Breast epithelium (tissue), 4 donors: ENCODE measurements around the gene SLC15A1. TPM values are rescaled to one million over a fixed set of nuclear protein-coding genes. Genes with fewer than 3 reads are reported as not detected.

Source experiments
- DNase-seq, 2 donors: peaks; one replicate each; pipeline ENCODE4 v3.0.0-alpha.2; 2019; ENCODE audit warnings: low spot score in 2 of 2
- H3K27ac ChIP-seq, 2 donors: fragments of 200-600 bp; sonication (generic) in 1 of 2; one replicate each; pipeline ENCODE4 v1.5.1; 2016 to 2019; ENCODE audit warnings: mild to moderate bottlenecking in 1 of 2
- H3K27me3 ChIP-seq, 2 donors: fragments of 200-600 bp; sonication (generic) in 1 of 2; one replicate each; pipeline versions ENCODE4 v1.5.1 to v1.6.0; 2017 to 2019; ENCODE audit warnings: control low read depth in 1 of 2, mild to moderate bottlenecking in 1 of 2
- H3K36me3 ChIP-seq: fragments of 200-600 bp; one replicate; pipeline ENCODE4 v1.5.1; 2019
- H3K4me1 ChIP-seq, 2 donors: fragments of 200-600 bp; sonication (generic); one replicate each; pipeline ENCODE4 v1.5.1; 2016 to 2019; ENCODE audit warnings: control low read depth in 1 of 2
- H3K4me3 ChIP-seq, 3 donors: fragments of 200-600 bp; sonication (generic); 1 replicate in 2 of 3; 2 replicates in 1 of 3; pipeline ENCODE4 v1.5.1; 2016 to 2019; ENCODE audit warnings: mild to moderate bottlenecking in 3 of 3, moderate library complexity in 2 of 3
- H3K9me3 ChIP-seq, 2 donors: fragments of 200-600 bp; sonication (generic) in 1 of 2; one replicate each; pipeline ENCODE4 v1.5.1; 2016 to 2019; ENCODE audit warnings: control low read depth in 1 of 2
- CTCF ChIP-seq, 3 donors: fragments of 450-650 bp; IDR thresholded peaks; one replicate each; pipeline ENCODE4 v1.5.1; 2016 to 2017; ENCODE audit warnings: antibody characterized with exemption in 3 of 3, mild to moderate bottlenecking in 3 of 3, moderate library complexity in 3 of 3
- POLR2A ChIP-seq: fragments of 450-650 bp; IDR thresholded peaks from one replicate; pipeline ENCODE4 v1.6.1; 2016; ENCODE audit warnings: antibody characterized with exemption, mild to moderate bottlenecking, moderate library complexity
- POLR2AphosphoS5 ChIP-seq, 3 donors: sonication (generic); formaldehyde crosslinking; IDR thresholded peaks; one replicate each; pipeline ENCODE4 v1.6.1; 2017; ENCODE audit warnings: antibody characterized with exemption in 3 of 3
- intact Hi-C: fragments of 100-400 bp; cut with DNase I; formaldehyde crosslinking; loops from one replicate; pipeline ENCODE4 v1.15.1; 2023; ENCODE audit warnings: low total_unique reads
- total RNA-seq, 3 donors: library from RNA; depleted of rRNA; stranded (reverse); fragments of >200 nt; gene quantifications; one replicate each; pipeline ENCODE4 v1.1.0, GENCODE V29; 2016

SLC15A1 gene
- total RNA-seq, 3 donors from 2014 or later, result 1.3 TPM; not detected in 2

GRCh38 chr13:98792785-98793495 is 40.5 kb upstream of the SLC15A1 start:
- no peak for DNase-seq
- H3K4me1 ChIP-seq, result no peaks in the 10 kb centered on the region
- H3K27ac ChIP-seq, result no peak overlapping the region
- H3K9me3 ChIP-seq, result no peaks in the 10 kb centered on the region
- H3K36me3 ChIP-seq, result no peaks in the 10 kb centered on the region
- intact Hi-C loops, result no loop called here
- TF ChIP-seq CTCF (IDR thresholded peaks at IDR 0.05) (no peak), POLR2AphosphoS5 (IDR thresholded peaks at IDR 0.05) (no peak), POLR2A (no peak)
- no peaks in the 10 kb centered on the region for H3K27me3 ChIP-seq
- no peak overlapping the region for H3K4me3 ChIP-seq

GRCh38 chr13:98792321-98792720 is 39.8 kb upstream of the SLC15A1 start:
- no peaks in the 10 kb centered on the region for H3K4me1 ChIP-seq
- no peak overlapping the region for H3K27ac ChIP-seq
- DNase-seq, result no peak
- H3K9me3 ChIP-seq, result no peaks in the 10 kb centered on the region
- no peaks in the 10 kb centered on the region for H3K36me3 ChIP-seq
- TF ChIP-seq POLR2AphosphoS5 (IDR thresholded peaks at IDR 0.05) (no peak), POLR2A (no peak), CTCF (IDR thresholded peaks at IDR 0.05) (no peak)
- no peak overlapping the region for H3K4me3 ChIP-seq
- no peaks in the 10 kb centered on the region for H3K27me3 ChIP-seq
- intact Hi-C loops, result no loop called here

GRCh38 chr13:98791611-98792010 is 39.1 kb upstream of the SLC15A1 start:
- Histone ChIP-seq H3K27ac (no peak overlapping the region), H3K9me3 (no peaks in the 10 kb centered on the region), H3K4me3 (no peak overlapping the region), H3K4me1 (no peaks in the 10 kb centered on the region), H3K27me3 (no peaks in the 10 kb centered on the region), H3K36me3 (no peaks in the 10 kb centered on the region)
- DNase-seq, result no peak
- intact Hi-C loops, result no loop called here
- no peak for TF ChIP-seq CTCF (IDR thresholded peaks at IDR 0.05)
- TF ChIP-seq POLR2A, result no peak
- TF ChIP-seq POLR2AphosphoS5 (IDR thresholded peaks at IDR 0.05), result no peak

GRCh38 chr13:98787996-98788395 is 35.5 kb upstream of the SLC15A1 start:
- no peak overlapping the region for H3K4me3 ChIP-seq
- DNase-seq, result no peak
- H3K4me1 ChIP-seq, result no peaks in the 10 kb centered on the region
- H3K36me3 ChIP-seq, result no peaks in the 10 kb centered on the region
- no peak overlapping the region for H3K27ac ChIP-seq
- no peaks in the 10 kb centered on the region for H3K27me3 ChIP-seq
- TF ChIP-seq CTCF (IDR thresholded peaks at IDR 0.05) (no peak), POLR2AphosphoS5 (IDR thresholded peaks at IDR 0.05) (no peak), POLR2A (no peak)
- no peaks in the 10 kb centered on the region for H3K9me3 ChIP-seq
- intact Hi-C loops, result no loop called here

GRCh38 chr13:98787173-98787572 is 34.7 kb upstream of the SLC15A1 start:
- Histone ChIP-seq H3K4me3 (no peak overlapping the region), H3K4me1 (no peaks in the 10 kb centered on the region), H3K27ac (no peak overlapping the region), H3K36me3 (no peaks in the 10 kb centered on the region), H3K27me3 (no peaks in the 10 kb centered on the region), H3K9me3 (no peaks in the 10 kb centered on the region)
- intact Hi-C loops, result no loop called here
- no peak for DNase-seq
- TF ChIP-seq POLR2AphosphoS5 (IDR thresholded peaks at IDR 0.05), result no peak
- TF ChIP-seq POLR2A, result no peak
- TF ChIP-seq CTCF (IDR thresholded peaks at IDR 0.05), result no peak
